ENCODE measurements around the gene SENP1.

GRCh38 chr12:48131517-48131916, 25.6 kb upstream of the SENP1 start:
- TF ChIP-seq CTCF (conservative IDR thresholded peaks at IDR 0.05; ENCODE audit: low read depth in 2 of 2) (no peak), EZH2 (IDR thresholded peaks at IDR 0.05; ENCODE audit: low read depth, unreplicated experiment) (no peak), CREB1 (CRISPR knock-in tag; IDR thresholded peaks at IDR 0.05; ENCODE audit: low read depth) (no peak), POLR2AphosphoS5 (IDR thresholded peaks at IDR 0.05; ENCODE audit: low read depth) (no peak), ZNF331 (CRISPR knock-in tag; IDR thresholded peaks at IDR 0.05; ENCODE audit: low read depth) (no peak), NANOG (IDR thresholded peaks at IDR 0.05; ENCODE audit: borderline replicate concordance) (no peak), EZH2phosphoT487 (IDR thresholded peaks at IDR 0.05; ENCODE audit: unreplicated experiment) (no peak), JUNB (IDR thresholded peaks at IDR 0.05; ENCODE audit: unreplicated experiment) (no peak), STAT1 (IDR thresholded peaks at IDR 0.05; ENCODE audit: unreplicated experiment) (no peak), ZNF114 (CRISPR knock-in tag; IDR thresholded peaks at IDR 0.05) (no peak), ZNF462 (CRISPR knock-in tag; IDR thresholded peaks at IDR 0.05) (no peak)
- TF ChIP-seq, protein P1, sequence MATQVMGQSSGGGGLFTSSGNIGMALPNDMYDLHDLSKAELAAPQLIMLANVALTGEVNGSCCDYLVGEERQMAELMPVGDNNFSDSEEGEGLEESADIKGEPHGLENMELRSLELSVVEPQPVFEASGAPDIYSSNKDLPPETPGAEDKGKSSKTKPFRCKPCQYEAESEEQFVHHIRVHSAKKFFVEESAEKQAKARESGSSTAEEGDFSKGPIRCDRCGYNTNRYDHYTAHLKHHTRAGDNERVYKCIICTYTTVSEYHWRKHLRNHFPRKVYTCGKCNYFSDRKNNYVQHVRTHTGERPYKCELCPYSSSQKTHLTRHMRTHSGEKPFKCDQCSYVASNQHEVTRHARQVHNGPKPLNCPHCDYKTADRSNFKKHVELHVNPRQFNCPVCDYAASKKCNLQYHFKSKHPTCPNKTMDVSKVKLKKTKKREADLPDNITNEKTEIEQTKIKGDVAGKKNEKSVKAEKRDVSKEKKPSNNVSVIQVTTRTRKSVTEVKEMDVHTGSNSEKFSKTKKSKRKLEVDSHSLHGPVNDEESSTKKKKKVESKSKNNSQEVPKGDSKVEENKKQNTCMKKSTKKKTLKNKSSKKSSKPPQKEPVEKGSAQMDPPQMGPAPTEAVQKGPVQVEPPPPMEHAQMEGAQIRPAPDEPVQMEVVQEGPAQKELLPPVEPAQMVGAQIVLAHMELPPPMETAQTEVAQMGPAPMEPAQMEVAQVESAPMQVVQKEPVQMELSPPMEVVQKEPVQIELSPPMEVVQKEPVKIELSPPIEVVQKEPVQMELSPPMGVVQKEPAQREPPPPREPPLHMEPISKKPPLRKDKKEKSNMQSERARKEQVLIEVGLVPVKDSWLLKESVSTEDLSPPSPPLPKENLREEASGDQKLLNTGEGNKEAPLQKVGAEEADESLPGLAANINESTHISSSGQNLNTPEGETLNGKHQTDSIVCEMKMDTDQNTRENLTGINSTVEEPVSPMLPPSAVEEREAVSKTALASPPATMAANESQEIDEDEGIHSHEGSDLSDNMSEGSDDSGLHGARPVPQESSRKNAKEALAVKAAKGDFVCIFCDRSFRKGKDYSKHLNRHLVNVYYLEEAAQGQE (IDR thresholded peaks at IDR 0.05; ENCODE audit: unreplicated experiment), result no peak
- TF ChIP-seq, protein P2, sequence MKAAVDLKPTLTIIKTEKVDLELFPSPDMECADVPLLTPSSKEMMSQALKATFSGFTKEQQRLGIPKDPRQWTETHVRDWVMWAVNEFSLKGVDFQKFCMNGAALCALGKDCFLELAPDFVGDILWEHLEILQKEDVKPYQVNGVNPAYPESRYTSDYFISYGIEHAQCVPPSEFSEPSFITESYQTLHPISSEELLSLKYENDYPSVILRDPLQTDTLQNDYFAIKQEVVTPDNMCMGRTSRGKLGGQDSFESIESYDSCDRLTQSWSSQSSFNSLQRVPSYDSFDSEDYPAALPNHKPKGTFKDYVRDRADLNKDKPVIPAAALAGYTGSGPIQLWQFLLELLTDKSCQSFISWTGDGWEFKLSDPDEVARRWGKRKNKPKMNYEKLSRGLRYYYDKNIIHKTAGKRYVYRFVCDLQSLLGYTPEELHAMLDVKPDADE (IDR thresholded peaks at IDR 0.05), result no peak
